Measurements from ENCODE around the gene AGTRAP.

DNA sequence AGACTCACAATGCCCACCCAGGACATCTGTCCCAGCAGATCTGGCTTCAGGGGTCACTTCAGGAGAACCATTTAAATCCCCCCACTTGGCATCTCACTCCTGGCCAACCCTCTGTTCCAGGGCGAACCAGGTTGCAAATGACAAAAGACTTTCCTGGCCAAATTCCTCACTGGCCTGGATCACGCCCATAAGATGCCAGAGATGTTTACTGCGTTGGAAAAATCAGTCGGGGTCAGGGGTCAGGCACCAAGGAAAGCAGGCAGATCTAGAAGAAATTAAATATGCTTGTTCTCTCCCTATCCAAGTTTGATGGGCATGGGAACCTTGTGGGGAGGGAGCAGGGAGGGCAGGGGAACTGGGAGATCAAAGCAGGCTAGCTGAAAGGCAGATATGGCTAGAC is 14.6 kb upstream of the AGTRAP start:
- TF ChIP-seq, protein P1, sequence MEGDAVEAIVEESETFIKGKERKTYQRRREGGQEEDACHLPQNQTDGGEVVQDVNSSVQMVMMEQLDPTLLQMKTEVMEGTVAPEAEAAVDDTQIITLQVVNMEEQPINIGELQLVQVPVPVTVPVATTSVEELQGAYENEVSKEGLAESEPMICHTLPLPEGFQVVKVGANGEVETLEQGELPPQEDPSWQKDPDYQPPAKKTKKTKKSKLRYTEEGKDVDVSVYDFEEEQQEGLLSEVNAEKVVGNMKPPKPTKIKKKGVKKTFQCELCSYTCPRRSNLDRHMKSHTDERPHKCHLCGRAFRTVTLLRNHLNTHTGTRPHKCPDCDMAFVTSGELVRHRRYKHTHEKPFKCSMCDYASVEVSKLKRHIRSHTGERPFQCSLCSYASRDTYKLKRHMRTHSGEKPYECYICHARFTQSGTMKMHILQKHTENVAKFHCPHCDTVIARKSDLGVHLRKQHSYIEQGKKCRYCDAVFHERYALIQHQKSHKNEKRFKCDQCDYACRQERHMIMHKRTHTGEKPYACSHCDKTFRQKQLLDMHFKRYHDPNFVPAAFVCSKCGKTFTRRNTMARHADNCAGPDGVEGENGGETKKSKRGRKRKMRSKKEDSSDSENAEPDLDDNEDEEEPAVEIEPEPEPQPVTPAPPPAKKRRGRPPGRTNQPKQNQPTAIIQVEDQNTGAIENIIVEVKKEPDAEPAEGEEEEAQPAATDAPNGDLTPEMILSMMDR (IDR thresholded peaks at IDR 0.05): no peak
- TF ChIP-seq POLR2AphosphoS5 (IDR thresholded peaks at IDR 0.05; ENCODE audit: insufficient read depth in 1 of 2, low read depth in 1 of 2) (no peak), POLR2A (IDR thresholded peaks at IDR 0.05) (no peak)
